GM18526 (cell line): ENCODE results near the gene JUNB.

Experiments used
- POLR2A ChIP-seq: IDR thresholded peaks from 3 replicates; pipeline ENCODE4 v1.6.1; 2011; ENCODE audit not compliant: insufficient read length; ENCODE audit errors: extremely low read depth

JUNB gene

DNA sequence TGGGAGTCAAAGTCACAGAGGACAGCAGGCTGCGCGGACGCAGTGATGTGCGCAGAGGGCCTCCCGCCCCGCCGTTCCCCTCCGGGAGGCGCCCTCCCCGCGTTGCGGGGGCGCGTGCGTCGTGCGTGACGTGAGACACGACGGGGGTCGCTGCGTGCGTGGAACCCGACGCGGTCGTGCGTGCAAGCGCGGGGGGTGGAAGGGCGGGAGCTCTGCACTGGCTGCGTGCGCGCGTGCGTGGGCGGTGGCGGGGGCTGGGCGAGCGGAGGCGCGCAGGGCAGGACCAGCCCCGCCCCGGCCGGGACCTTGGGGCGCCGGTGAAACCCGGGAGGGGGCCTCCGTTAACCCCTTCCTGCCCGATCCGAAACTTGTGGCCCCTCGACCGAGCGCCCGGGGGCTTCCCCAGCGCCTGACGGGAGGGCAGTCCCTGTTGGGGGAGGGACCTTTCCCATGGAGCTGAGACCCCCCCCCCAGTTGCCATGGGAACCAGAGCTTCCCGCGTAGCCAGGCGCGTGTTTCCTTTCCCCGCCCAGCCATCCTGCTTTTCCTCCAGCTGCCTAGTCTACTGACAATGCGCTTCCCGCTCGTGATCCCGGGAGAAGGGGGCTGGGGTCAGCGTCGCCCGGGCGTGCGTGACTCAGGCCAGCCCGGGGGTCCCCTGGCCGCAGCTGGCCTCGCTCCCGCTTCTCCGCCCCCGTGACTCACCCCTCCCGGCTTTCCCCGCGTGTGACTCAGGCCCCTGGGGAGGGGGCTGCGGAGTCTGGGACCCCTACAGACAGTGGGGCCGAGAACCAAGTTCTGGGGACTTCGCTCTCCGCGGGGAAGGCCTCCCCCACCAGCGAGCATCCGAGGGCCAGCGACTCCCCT, 8.6 kb upstream of the JUNB start:
- TF ChIP-seq POLR2A = peak; percentile 44

DNA sequence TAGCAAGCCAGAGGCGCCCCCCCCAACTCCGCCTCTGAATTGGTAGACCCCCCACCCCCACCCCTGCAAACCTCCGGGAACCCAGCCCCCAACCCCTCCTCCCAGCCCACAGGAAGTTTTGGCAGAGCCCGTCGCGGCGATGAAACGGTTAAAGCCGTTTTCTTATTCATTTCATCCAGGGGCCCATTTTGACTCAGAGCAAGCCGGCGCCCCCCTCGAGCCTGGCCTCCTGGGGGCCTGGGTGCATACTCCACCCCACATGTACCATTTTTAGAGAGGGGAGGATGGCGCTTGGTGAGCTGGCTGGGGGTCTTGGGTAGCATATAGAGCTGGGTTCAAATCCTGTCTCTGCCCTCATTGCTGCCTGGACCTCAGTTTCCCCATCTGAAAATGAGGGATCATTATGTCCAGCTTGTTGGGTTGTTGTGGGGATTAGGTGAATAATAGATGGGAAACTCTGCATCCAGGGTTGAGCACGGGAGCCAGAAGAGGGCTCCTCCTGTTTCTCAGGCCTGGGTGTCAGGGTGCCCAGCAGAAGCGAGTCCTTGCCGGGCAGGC, 7.9 kb upstream of the JUNB start:
- TF ChIP-seq POLR2A = no peak

DNA sequence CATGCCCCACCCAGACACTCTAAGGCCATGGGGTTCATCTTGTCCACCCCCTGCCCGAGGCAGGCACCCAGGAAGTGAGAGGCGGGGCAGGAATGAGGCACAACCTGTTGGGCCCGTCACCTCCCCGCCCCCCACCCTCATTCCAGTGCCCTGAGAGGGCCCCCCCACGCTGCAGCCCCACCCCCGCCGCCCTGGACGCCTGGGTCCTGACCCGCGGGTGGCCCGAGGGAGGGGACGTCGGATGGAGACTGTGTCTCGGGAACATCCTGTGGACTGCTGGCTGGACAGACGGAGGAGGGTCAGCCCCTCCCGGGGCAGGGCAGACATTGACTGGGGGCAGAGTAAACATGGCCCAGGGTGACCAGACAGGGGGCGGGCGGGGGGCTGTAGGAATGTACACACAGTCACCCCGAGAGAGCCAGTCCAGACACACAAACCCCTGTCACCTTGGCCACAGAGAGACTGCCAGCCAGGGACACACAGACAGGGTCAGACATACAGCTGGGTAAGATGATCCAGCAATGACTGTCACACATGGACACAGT, 7.4 kb upstream of the JUNB start:
- peak; percentile 29 for TF ChIP-seq POLR2A

DNA sequence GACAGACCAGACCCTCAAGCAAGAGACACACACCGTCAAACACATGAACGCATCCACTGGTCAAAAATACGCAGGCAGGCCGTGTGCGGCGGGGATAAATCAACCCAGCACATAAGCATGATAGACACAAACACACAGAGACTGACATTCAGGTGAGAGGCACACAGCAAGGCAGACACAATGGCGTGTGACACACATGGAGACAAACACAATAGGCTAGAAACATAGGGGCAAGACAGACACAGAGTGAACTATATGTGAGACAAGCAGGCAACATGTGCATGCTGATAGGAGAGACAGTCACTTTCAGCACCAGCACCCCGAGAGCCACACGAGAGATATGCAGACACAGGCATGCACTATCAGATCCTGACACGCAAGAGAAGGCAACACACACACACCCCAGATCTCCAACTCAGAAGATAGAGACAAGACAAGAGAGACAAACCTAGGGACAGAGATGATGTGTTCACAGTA, 6.9 kb upstream of the JUNB start:
- TF ChIP-seq POLR2A = no peak

DNA sequence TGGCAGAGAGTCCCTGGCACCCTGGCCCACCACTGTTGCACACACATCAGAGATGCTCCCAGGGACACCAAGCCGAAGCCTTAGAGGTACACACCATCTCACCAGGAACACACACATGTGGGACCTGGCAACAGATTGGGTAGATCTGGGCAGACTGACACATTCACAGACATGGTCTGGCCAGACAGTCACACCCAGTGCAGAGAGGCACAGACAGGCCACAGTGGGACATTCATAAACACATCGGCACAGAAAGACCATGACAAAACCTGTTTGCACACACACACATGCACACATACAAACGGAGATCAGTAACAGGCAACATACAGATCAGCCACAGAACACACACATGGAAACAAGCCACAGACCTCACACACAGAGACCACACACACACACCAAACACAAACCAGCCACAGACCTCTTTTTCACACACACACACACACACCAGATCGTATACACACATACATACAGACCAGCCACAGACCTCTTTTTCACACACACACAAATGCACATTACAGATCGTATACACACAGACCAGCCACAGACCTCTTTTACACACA, 6.3 kb upstream of the JUNB start:
- no peak for TF ChIP-seq POLR2A

DNA sequence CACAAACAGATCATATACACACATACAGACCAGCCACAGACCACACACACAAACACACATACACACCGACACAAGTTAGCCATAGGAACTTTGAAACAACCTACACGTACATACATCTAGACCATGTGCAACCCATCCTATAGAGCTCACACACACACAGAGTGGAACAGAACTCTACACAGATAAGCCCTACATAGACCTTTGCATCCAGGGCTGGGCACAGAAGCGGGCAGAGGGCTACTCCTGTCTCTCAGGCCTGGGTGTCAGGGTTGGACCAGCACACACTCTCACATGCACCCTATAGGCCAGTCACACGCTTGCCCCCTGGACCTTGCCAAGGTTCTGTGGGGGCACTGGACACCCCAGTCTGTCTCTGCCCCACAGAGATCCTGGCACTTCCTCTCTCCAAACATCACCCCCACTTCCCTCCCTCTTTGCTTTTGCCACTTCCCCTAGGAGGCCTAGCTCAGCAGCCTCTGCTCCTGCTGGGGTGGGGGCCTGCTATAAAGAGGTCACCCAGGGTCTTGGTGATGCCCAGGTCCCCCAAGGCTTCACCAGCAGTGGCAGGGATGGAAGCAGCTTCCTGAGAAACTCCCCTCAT, 5.8 kb upstream of the JUNB start:
- TF ChIP-seq POLR2A = no peak

DNA sequence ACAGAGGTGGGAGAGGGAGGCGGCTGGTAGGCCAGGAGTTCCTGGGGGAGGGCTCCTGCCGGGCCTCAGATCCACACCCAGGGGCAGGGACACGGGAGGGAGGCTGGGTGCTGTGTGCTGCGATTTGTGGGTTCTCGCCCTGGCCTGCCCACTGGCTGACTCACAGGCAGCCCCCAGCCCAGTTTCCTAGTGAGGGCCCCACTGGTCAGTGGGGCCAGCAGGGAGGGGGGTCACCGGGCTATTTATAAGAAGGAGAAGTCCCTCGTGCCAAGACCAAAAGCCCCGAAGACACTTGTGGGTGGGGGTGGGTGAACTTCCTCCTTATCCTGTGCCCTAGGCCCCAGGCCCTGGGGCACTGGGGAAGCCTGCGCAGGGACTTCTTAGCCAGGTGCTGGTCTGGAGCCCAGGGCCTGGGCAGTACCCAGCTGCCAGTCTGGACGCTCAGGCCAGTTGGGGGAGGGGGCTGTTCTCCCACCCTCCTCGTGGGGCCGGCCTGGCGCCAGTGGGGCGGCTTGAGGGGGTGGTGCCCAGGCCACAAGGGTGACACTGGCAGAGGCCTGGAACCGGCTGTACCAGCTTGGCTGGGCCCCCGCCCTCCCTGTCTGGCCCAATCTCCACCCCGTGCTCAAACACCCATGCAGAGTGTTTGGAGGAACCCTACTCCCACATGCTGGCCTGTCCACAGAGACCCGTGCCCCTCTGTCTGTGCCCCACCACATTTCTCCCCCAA, 5.0 kb upstream of the JUNB start:
- no peak for TF ChIP-seq POLR2A

DNA sequence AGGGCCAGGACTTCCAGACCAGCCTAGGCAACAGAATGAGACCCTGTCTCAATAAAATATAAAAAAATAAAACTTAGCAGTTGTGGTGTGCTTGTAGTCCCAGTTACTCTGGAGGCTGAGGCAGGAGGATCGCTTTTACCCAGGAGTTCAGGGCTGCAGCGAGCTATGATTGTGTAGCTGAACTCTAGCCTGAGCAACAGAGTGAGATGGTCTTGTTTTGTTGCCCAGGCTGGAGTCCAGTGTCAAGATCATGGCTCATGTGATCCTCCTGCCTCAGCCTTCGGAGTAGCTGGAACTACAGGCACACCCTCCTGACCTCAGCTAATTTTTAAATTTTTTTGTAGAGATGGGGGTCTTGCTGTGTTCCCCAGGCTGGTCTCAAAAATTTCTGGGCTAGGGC, 4.3 kb upstream of the JUNB start:
- no peak for TF ChIP-seq POLR2A

DNA sequence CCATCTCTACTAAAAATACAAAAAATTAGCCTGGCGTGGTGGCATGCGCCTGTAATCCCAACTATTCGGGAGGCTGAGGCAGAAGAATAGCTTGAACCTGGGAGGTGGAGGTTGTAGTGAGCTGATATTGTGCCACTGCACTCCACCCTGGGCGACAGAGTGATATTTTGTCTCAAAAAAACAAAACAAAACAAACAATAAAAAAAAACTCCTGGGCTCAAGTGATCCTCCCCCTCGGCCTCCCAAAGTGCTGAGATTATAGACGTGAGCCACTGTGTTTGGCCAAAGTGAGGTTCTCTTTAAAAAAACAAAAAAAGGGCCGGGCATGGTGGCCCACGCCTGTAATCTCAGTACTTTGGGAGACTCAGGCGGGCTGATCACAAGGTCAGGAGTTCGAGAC, 3.8 kb upstream of the JUNB start:
- no peak for TF ChIP-seq POLR2A

DNA sequence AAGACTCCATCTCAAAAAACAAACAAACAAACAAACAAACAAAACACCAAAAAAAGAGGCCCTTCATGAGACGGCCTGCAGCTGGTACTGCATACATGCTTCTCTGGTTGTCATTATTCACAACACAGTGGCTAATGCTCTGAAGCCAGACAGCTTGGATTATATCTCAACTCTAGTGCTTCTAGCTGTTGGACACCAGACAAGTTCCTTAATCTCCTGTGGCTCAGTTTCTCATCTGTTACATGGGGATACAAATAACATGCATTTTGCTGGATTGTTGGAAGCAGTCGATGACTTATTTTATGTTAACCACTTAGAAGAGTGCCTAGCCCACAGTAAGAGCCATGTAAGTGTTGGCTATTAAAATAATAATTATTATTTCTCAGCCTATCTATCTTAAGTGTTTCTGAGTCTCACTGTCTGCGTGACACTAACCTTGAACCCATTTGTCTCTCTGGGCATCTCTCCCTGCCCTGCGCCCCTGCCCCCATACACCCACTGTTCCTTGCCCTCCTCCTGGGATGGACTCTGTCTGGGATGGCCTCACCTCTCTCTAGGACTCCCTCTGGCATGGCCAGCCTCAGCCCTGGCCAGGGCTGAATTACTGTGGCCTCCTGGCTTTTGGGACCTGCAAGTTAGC, 3.1 kb upstream of the JUNB start:
- TF ChIP-seq POLR2A = no peak

DNA sequence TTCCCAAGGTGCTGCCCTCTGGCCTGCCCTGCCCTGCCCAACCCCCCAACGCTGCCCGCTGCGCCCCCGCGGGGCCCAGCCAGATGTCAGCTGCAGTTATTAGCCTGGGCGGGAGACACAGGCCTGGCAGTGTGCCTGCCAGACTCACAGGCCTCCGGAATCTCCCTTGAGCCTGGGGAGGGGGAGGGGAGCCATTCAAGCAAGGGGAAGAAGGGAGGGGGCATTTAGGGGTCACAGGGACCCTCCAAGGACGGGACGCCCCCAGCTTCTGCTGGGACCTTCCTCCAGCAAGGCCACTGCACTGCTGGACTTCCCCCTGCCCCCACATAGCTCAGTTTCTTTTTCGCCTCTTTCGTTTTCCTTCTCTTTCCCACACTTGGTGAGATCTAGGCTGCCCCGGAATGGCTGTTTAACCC, 2.6 kb upstream of the JUNB start:
- TF ChIP-seq POLR2A = no peak

DNA sequence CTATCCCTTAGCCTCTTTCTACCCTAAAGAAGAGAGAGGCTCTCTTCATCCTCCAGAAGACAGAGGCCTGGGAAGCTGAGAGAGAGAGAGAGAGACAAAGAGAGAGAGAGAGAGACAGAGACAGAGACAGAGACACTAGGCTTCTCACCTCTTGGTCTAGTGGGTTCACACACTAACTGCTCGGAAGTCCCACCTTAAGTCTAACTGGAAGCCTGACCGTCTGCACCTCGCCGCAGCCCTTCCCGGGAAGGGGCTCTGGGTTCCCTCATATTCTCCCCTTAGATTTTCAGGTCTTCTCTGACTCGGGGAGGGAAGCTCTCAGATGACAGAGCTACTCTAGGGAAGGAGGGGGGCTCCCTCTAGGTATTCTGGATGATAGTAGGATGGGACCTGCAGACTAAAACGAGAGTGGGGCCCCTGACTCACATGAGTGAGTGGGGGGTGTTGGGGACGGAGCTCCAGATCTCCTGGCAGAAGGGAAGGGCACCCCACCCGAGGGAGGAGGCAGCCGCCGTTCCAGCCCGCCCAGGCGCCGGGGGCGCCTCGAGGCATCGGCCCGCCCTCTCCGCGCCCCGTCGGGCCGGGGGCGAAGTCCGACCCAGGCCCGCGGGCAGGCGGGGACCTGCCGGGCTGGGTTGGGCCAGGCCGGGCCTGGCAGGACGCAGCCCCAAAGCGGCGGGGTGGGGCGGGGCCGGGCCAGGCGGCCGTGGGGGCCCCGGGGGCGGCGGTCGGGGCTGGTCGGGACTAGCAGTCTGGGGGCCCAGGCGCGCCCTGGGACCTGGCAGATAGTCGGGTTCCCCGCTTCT, 2.0 kb upstream of the JUNB start:
- TF ChIP-seq POLR2A = peak; percentile 67

DNA sequence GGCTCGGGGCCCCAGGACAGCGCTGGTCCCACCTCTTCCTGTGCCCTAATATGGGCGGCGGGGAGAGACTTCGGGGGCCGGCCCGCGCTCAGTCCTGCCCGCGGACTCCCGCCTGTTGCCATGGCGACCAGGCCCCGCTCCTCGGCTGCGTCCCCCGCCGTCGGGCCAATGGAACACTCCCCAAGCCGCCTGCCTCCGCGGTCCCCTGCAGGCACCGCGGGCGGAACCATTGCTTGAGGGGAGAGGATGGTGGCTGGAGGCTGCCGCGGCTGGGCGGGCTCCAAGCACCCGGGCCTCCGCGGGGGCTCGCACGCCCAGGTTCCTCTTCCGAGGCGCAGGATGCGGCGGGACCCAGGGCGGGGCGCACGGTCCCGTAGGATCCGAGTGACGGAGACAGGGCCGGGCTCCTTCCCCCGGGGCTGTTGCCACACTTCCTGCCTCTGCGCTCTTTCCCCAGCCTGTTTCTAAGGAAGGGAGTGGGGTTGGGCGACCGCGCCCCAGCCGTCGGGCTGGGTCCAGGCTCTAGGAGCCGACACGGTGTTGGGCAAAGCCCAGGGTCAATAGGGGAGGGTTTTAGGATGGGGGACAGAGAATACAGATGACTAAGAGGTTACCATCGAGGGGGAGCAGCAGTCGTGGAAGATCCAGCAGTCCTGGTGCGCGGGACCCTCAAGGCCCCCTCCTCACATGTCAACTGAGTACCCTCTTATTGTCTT, 1.2 kb upstream of the JUNB start:
- peak; percentile 8 for TF ChIP-seq POLR2A
